Neural crest cell (in vitro differentiated cells): ENCODE measurements around the gene TMEM37. TPM values are rescaled to one million over a fixed set of nuclear protein-coding genes. Genes with fewer than 3 reads are reported as not detected.
A peak's percentile ranks its signal among the peaks of the same experiment; 100 is the strongest.

ENCODE experiments used
- DNase-seq: peaks from one replicate; pipeline ENCODE4 v3.0.0; 2021; ENCODE audit warnings: low read depth, mixed read lengths, low spot score
- H3K27ac Mint-ChIP-seq: one replicate; pipeline ENCODE4 v1.8.0; 2021; ENCODE audit warnings: mild to moderate bottlenecking, mixed read lengths; ENCODE audit not compliant: unreplicated experiment
- H3K27me3 Mint-ChIP-seq: 2 replicates; pipeline ENCODE4 v1.8.0; 2021; ENCODE audit warnings: low read depth, mild to moderate bottlenecking, mixed read lengths
- H3K36me3 Mint-ChIP-seq: 2 replicates; pipeline ENCODE4 v1.8.0; 2021; ENCODE audit warnings: low read depth, mild to moderate bottlenecking, mixed read lengths
- H3K4me1 Mint-ChIP-seq: 2 replicates; pipeline ENCODE4 v1.8.0; 2021; ENCODE audit warnings: mixed read lengths
- H3K4me3 Mint-ChIP-seq: one replicate; pipeline ENCODE4 v1.8.0; 2021; ENCODE audit warnings: mild to moderate bottlenecking, mixed read lengths
- H3K9me3 Mint-ChIP-seq: 2 replicates; pipeline ENCODE4 v1.8.0; 2021; ENCODE audit warnings: mixed read lengths
- total RNA-seq: library from RNA; stranded (reverse); gene quantifications from 2 replicates; pipeline ENCODE4 v1.2.1, GENCODE V29; 2021
- TF ChIP-seq, protein P1 (sequence below): fragments of 200-600 bp; sonication (generic); conservative IDR thresholded peaks from 2 replicates; pipeline ENCODE4 v1.5.0; 2021; ENCODE audit warnings: antibody characterized with exemption, mild to moderate bottlenecking

TMEM37 gene
- total RNA-seq, 1 donor from 2014 or later: 5.3 TPM

DNA sequence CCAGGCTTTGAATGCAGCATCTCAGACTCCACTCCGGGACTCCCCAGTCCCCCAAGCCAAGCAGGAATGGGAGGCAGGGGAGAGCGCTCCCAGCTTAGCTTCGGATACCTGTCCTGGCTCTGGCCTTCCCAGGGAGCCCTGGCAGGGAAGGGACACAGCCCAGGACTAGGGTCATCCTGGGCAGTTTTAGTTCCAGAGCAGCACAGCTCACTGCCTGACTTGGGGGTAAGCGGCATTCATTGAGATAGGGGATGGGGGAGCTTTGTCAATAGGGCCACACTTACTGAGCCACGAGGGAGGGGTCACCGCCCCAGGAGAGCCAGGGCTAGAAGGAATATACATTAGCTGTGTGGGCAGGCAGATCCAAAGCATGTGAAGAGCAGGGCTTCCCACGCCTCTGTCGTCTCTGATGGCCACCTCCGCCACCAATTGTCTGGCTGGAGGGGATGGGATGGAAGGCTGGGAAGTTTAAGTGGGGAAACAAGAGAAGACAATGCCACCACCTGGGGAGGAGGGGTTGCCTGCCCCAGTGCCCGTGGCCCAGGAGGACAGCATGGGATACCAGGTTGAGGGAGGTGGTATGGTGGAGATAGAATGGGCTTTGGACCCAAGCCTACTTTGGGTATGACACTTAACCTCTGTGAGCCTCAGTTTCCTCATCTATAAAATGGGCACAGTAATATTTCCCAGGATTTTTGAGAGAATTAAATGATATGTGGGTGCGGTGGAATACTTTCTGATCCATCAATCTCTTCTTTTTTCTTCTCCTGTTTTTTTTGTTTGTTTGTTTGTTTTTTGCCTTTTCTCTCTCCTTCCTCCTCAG, 52.5 kb downstream of the TMEM37 start:
- Mint-ChIP-seq H3K4me3 (no peak overlapping the region), H3K9me3 (no peaks in the 10 kb centered on the region), H3K36me3 (no peaks in the 10 kb centered on the region), H3K4me1 (no peaks in the 10 kb centered on the region), H3K27ac (peak overlapping the region; percentile 75), H3K27me3 (no peaks in the 10 kb centered on the region)
- TF ChIP-seq, protein P1, sequence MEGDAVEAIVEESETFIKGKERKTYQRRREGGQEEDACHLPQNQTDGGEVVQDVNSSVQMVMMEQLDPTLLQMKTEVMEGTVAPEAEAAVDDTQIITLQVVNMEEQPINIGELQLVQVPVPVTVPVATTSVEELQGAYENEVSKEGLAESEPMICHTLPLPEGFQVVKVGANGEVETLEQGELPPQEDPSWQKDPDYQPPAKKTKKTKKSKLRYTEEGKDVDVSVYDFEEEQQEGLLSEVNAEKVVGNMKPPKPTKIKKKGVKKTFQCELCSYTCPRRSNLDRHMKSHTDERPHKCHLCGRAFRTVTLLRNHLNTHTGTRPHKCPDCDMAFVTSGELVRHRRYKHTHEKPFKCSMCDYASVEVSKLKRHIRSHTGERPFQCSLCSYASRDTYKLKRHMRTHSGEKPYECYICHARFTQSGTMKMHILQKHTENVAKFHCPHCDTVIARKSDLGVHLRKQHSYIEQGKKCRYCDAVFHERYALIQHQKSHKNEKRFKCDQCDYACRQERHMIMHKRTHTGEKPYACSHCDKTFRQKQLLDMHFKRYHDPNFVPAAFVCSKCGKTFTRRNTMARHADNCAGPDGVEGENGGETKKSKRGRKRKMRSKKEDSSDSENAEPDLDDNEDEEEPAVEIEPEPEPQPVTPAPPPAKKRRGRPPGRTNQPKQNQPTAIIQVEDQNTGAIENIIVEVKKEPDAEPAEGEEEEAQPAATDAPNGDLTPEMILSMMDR: no peak
- no peak for DNase-seq

DNA sequence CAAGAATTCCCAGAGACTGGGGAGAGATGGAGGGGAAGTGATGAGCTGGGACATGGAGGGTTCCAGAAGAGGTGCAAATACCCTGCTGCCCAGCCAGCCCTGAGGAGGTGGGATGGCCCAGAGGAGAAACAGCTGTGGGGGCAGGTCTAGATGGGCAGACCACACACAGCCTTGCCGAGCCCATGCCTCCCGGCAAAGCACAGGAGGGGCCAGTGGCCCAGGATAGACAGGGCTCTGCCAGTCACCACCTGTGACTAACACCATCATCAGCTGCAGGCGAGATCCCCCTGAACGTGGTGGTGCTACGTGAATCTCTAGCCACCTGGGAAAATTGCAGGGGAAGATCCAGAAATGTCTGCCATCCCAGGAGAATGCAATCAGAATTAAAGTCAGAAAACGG, 53.2 kb downstream of the TMEM37 start:
- no peaks in the 10 kb centered on the region for H3K4me1 Mint-ChIP-seq
- no peaks in the 10 kb centered on the region for H3K27me3 Mint-ChIP-seq
- no peaks in the 10 kb centered on the region for H3K9me3 Mint-ChIP-seq
- TF ChIP-seq, protein P1: no peak
- H3K27ac Mint-ChIP-seq: no peak overlapping the region
- H3K36me3 Mint-ChIP-seq: no peaks in the 10 kb centered on the region
- H3K4me3 Mint-ChIP-seq: no peak overlapping the region
- DNase-seq: no peak

DNA sequence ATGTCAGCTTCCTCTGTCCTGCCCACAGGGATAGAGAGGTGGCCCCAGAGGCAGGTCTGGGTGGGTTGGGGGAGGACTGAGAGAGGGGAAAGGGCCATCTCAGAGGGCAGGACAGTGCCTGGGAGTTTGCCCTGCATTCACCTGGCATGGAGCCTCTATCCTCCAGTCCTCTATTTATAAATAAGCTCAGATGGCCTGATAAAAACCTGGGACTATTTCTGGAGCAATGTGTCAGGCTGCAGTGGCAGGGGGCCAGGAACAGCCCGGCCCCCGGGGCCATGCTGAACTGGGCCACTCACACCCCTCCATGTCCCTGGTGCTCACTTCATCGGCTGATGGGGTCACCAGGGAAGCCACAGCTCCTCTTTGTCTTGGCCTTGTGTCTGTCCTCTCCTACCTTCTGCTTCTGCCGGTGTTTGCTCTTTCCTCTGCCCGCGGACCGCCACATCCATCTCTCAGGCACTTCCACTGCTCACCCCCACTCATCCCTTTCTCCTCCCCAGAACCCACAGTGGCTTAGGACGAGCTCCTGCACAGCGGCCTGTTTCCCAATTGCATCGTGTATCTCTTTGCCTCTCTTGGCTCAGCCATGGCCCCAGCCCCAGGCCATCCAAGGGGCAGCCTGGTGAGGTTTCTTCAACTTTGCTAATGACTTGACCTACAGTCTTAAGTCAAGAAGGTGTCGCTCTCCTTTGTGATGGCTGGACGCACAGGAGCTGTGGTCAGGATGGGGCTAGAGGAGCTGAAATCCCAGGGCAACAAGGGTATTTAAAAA, 53.9 kb downstream of the TMEM37 start:
- H3K9me3 Mint-ChIP-seq: no peaks in the 10 kb centered on the region
- H3K4me3 Mint-ChIP-seq: no peak overlapping the region
- peaks cover 3% of the 10 kb centered on the region for H3K27me3 Mint-ChIP-seq
- no peaks in the 10 kb centered on the region for H3K4me1 Mint-ChIP-seq
- TF ChIP-seq, protein P1: no peak
- H3K36me3 Mint-ChIP-seq: no peaks in the 10 kb centered on the region
- H3K27ac Mint-ChIP-seq: no peak overlapping the region
- no peak for DNase-seq

DNA sequence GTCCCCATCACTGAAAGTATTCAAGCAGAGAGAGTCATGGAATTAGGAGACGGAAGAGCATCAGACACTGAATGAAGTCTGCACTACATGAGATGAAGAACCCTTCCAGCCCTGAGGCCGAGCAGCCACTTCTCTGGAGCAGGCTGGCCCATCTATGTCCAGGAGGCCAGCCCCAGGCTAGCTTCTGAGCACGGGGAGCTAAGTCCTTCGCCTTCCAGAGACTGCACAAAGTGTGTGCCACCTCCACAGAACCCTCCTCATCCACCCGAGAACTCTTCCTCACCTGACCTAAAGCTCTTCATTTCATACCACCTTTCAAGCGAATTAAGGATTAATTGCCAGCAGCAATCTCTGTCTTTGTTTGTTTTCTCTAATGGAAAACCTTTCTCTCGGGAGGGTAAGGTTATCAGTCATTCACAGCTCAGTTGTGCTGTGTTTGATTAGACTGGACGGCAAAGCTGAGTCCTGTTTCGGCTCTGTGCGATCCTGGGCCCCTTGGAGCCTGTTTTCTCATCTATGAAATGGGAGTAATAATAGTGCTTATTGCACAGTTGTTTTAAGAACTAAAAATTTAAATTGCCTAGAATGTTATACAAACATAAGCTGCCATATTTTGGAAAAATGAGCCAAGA, 54.7 kb downstream of the TMEM37 start:
- Mint-ChIP-seq H3K36me3 (no peaks in the 10 kb centered on the region), H3K27ac (no peak overlapping the region)

DNA sequence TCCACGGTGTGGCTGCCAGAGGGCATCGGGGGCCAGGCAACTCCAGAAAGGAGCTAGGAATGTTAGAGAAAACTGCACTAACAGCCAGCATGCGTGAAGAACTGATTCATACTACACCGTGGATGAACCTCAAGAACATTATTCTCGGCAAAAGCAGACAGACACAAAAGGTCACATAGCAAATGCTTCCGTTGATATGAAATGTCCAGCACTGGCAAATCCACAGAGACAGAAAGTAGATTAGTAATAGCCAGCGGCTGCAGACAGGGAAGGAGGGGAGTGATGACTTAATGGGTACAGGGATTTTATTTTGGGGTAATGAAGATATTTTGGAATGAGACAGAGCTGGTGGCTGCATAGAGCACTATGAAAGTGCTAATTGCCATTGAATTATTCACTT, 55.2 kb downstream of the TMEM37 start:
- Mint-ChIP-seq H3K4me1 (no peaks in the 10 kb centered on the region), H3K36me3 (no peaks in the 10 kb centered on the region), H3K27me3 (peaks cover 3% of the 10 kb centered on the region), H3K9me3 (no peaks in the 10 kb centered on the region), H3K4me3 (no peak overlapping the region), H3K27ac (no peak overlapping the region)
- DNase-seq: no peak
- TF ChIP-seq, protein P1: no peak

More for the DNA sequence above, 54.7 kb downstream of the TMEM37 start:
- DNase-seq: no peak
- TF ChIP-seq, protein P1: no peak
- Mint-ChIP-seq H3K4me1 (no peaks in the 10 kb centered on the region), H3K9me3 (no peaks in the 10 kb centered on the region), H3K27me3 (peaks cover 3% of the 10 kb centered on the region), H3K4me3 (no peak overlapping the region)
